H1 (cell line): ENCODE results near the gene PDE6B. TPM values are rescaled to one million over a fixed set of nuclear protein-coding genes. Genes with fewer than 3 reads are reported as not detected.

ENCODE experiments used
- E2F6 ChIP-seq: IDR thresholded peaks from 2 replicates; pipeline ENCODE4 v1.6.1; 2012; ENCODE audit warnings: inconsistent platforms
- EP300 ChIP-seq, 2 experiments: IDR thresholded peaks; 1 replicate in 1 of 2; 2 replicates in 1 of 2; pipeline ENCODE4 v1.6.1; 2011 to 2012; ENCODE audit warnings: low read depth in 2 of 2, low read length in 2 of 2, mild to moderate bottlenecking in 2 of 2, borderline replicate concordance in 1 of 2, inconsistent platforms in 1 of 2, moderate library complexity in 1 of 2
- GTF2F1 ChIP-seq: IDR thresholded peaks from 2 replicates; pipeline ENCODE4 v1.6.1; 2012; ENCODE audit warnings: low read depth, low read length, improper control_type of control experiment, borderline replicate concordance
- HDAC6 ChIP-seq: IDR thresholded peaks from one replicate; pipeline ENCODE4 v1.7.1; 2012; ENCODE audit warnings: low read depth, mild to moderate bottlenecking, inconsistent platforms, low read length, moderate library complexity
- RBBP5 ChIP-seq: IDR thresholded peaks from 2 replicates; pipeline ENCODE4 v1.7.1; 2012; ENCODE audit warnings: low read depth, mild to moderate bottlenecking, inconsistent platforms, low read length, moderate library complexity, borderline replicate concordance
- ZNF274 ChIP-seq: IDR thresholded peaks from 2 replicates; pipeline ENCODE4 v1.7.0; 2012; ENCODE audit warnings: low read length, borderline replicate concordance; ENCODE audit errors: extremely low read depth
- polyA plus RNA-seq, 7 experiments: library from polyadenylated mRNA; depleted of rRNA in 3 of 7; stranded (reverse) in 5 of 7; unstranded in 2 of 7; fragments of >200 nt in 5 of 7; fragments of 200-250 nt in 2 of 7; gene quantifications; 1 replicate in 5 of 7; 2 replicates in 1 of 7; 4 replicates in 1 of 7; pipeline versions ENCODE4 v1.2.1 to v1.2.3, GENCODE V29; 2011 to 2013; ENCODE audit warnings: missing spikeins in 2 of 7, mixed read lengths in 2 of 7
- total RNA-seq: library from RNA; stranded (reverse); fragmentation: NEBNext Ultra II Directional; extraction: Animal tissue kit (Norgen Biotek cat#: 25700); gene quantifications from 2 replicates; pipeline ENCODE4 v1.2.1, GENCODE V29; 2021

Gene PDE6B
- total and polyA plus RNA-seq, 2 of the 8 experiments (the other 6 are each of a cell fraction or from before 2014, with no cell fraction given), result 4.1 to 8.4 TPM

GRCh38 chr4:577499-578450 lies 47.6 kb upstream of the PDE6B start (continued):
- TF ChIP-seq EP300 (IDR thresholded peaks at IDR 0.05; ENCODE audit: borderline replicate concordance in 1 of 2, low read depth in 2 of 2, low read length in 2 of 2) (no peak), RBBP5 (0 out of 2 replicates have a peak, but pooled peaks have one; percentile 65), E2F6 (no peak), ZNF274 (no peak), GTF2F1 (no peak), HDAC6 (no peak)
- TF ChIP-seq, all 59 proteins: peak for 6
